Stromal cell of bone marrow (primary cell): ENCODE results near the gene CACNA2D1.

Experiments used
- DNase-seq: peaks from one replicate; pipeline ENCODE4 v3.0.0-alpha.2; 2012; ENCODE audit warnings: low read depth

The CACNA2D1 gene

DNA sequence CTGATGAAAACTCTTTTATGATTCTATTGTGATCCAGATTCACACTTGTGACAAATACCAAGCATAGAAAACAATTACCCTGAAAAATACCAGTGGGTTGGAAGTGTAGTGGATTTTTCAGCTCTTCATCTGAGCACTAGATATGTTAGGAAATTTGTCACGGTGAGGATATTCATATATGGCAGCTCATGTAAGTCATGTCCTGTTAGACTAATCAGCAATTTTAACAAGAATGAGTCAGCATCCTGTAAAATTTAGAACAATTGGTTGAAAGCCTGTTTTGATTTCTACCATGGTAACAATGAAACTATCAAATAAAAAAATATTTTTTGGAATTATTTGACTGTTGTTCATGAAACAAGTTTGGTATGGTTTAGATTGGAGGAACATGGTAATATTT is 334.3 kb downstream of the CACNA2D1 start:
- DNase-seq: peak; percentile 33

DNA sequence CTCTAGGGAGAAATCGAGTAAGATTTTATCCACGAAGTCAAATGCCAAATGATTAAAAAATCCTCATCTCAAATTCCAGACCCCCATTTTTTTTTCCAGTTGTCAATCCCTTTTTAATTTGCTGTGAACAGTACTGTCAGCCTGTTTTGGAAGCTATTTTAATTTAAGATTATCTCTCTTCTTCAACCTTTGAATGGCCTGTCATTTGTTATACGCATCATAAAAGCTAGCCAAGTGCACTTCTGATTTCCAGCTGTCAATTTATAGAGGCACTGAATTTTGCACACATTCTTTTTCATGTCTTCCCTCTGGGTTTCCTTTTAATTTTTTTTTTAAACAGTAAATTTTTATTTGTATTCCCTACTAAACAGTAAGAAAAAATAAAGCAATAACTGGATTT is 337.4 kb downstream of the CACNA2D1 start:
- DNase-seq: no peak

DNA sequence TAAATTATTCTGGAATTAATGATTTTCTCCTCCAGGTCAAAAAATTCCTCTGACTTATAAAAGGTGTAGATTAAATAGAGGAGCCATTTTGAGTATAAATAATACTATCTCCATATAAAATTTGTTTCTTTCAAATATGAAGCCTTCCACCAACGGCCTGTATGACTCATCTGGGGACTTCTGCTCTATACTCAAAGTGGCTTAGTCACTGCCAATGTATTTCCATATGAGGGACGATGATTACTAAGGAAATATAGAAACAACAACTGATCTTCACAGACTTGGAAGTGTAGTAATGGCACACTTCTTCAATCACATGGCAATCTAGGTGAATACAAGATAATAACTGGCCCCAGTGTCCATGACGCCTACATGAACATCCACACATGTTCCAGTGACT is 338.1 kb downstream of the CACNA2D1 start:
- DNase-seq: peak; percentile 43

DNA sequence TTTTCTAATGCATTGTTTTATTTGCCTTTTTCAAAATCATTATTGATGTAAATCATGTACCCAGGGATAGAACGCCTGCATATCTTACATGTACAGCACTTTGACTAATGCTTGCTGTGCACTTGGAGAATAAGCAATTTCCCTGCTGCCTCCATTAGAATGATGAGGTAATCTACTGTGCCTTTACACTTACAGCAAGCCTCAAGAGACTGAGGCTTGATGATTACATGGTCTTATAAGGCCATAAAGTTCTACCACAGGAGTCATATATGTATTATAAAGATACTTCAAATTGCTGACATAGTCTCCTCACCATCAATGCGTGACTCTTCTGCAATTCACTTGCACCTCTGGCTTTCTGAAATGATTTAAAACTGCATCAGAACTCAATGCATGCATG is 345.2 kb downstream of the CACNA2D1 start:
- DNase-seq: no peak

DNA sequence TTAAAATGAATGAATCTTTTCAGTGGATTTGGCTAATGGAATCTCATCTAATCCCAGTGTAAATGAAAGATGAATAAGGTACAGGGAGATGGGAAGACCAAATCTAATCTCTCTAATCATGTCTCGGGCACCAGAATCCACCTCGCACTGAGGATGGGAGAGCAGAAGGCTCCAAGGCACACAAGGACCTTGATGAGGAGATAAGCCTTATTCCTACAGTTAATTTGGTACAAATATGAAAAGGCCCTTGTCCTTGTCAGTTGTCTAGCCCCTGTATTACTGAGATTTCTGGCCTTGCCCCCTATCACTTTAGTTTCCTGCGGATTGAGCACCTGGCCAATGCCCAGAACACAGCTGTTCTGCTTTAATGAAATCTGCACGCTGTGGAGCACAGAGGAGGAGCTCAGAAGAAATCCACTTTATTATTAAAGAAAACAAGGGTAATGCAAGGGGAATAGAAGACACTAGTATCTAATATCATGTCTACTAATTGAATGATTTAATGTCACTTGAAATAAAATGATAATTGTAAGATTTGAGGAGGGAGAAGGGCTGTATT is 352.4 kb downstream of the CACNA2D1 start:
- DNase-seq: no peak

DNA sequence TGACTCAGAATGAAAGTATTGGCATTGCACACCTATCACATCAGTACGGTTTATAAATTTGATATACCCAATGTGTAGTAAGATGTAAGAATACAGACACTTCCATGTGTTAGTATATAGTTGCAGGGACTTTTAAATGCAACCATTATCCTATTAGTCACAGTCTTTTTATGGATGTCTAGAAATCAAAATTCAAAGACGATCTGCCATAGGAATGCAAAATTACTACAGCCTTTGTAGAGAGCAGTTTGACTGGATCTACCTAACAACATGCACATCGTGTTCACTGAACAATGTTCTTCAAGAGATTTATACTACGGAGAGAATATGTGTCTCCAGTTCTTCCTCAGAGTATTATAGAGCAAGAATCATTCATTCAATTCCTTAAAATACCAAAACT is 356.5 kb downstream of the CACNA2D1 start:
- DNase-seq: no peak

DNA sequence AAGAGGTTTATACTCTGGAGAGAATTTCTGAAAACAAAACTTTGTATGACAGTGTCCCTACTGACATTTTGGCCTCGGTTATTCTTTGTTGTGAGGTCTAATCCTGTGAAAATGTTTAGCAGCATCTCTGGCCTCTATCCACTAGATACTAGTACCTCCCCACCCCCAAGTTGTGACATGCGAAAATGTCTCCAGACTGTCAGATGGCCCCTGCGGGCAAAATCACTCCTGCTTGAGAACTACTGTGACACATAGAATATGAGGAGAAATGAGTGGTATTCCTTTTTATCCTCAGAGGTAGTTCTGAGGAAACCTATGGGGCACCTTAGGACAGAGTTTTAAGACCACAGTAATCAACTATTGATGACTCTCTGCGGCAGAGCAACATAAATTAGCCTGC is 358.5 kb downstream of the CACNA2D1 start:
- DNase-seq: no peak

DNA sequence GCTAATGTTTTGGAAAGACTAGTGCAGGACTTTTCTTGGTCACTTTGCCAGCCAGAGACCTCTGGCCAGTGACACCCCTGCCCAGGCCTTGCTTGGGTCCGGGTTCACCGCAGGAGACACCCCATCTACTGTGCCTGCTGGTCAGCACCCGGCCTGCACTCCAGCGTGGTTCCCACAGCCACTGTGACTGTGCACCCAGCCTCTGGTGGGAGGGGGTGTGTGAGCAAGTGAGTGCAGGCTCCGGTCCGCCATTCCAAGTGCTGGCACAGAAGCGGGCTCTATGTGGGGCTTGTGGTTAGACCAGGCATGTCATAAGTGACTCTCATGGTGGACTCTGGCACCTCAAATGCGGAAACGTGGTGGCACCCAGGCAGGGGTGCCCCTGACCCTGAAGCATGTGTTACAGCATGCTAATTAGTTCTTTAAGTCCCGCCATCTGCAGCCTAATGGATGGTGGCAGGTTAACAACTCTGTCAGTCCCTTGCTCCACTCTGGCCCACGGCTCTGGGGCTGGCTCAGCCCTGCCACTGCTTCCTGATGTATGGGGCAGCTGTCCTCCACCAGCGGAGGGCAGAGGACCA is 361.8 kb downstream of the CACNA2D1 start:
- no peak for DNase-seq

DNA sequence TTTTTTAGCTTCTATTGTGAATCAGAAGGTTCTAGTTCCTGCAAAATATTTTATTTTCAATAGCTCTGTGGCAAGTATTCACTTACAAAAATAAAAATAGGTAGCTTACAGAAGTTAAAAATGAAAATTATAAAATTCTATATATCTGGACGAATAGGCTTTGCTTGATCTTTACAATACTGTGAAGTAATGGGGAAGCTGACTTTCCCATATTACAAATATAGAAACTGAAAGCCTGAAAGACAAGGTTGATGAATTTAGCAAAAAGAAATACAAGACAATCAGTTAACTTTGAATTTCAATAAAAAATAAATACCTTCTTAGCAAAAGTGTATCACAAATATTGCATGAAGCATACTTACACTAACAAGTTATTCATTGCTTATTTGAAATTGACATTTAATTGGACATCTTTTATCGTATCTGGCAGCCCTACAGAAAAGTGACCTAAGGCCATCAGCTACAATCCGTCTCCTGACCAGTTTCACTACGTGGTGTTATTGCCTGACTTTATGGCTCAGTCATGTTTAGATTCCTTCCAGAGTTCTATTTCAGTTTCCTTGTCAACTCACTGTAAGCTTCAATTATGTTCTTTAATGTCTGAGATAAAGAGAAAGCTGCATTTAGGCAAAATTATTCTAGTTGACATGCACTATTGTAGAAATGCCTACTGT is 363.2 kb downstream of the CACNA2D1 start:
- no peak for DNase-seq

DNA sequence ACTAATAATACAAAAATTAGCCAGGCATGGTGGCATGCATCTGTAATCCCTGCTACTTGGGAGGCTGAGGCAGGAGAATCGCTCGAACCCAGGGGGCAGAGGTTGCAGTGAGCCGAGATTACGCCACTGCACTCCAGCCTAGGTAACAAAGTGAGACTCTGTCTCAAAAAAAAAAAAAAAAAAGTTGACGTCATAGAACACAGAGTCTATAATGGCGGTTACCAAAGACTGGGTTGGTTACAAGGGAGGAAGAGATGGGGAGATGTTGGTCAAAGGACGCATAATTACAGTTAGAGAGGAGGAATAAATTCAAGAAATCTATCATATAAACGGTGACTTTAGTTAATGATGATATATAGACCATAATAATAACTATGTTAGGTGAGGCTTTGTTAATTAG is 364.1 kb downstream of the CACNA2D1 start:
- no peak for DNase-seq

DNA sequence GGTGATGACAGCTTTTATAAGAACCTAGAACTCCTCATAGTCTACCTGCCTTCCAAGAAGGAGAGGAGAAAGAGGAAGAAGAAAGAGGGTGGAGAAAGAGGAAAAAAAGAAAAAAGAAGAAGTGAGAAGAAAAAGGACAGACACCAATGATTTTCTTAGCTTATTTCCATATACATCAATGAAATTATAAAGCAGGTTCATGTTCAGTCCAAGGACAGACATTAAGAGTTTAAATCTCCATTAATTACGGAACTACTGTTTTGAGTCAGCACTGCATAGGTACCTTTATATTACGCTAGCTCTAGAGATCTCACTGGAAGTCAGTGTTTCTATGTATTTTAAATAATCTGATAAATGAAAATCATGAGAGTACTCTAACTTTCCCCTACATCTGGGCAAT is 364.8 kb downstream of the CACNA2D1 start:
- no peak for DNase-seq

DNA sequence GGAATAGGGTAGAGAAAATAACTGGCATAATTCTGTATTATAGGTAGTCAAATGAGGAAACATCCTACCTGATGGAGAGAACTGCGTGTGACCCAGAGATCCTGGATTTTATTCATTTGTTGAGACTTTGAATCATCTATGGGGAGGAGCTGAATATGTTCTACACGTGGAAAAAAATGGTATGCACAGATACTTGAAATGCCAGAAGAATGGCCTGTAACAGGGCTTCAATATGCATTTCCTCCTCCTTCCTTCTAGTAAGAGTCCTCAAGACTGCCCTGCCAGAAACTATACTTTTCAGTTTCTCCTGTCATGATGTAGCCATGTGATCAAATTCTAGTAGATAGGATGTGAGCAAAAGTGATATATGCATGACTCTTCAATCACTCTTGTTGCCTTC is 372.1 kb downstream of the CACNA2D1 start:
- DNase-seq: no peak

DNA sequence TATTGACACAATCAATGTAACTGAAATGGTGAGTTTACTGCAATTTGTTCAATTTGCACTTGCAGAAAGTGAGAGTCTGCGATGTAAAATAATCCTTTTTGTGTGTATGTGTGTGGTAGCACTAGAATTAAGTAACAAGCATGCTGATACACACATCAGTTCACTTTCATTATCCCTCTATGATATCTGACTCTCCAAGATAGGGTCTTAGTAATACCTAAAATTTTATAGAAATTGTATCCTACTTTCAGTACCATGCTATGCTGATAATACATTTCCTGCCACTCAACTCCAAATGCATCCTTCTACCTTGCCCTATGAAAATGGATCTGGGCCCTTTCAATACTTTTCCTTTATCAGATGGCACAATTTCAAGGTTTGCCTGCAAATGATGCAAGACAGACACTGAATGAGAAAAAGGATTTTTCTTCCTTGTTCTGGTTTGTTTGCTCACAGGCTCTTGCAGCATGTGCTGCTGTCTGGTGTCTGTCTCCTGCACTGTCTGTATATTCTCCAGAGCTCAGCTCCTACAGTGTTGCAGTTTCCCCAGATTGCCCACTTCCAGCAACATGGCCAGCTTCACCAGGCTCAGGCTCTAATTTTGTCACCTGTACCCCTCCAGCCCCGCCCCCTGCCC is 375.8 kb downstream of the CACNA2D1 start:
- DNase-seq: no peak

DNA sequence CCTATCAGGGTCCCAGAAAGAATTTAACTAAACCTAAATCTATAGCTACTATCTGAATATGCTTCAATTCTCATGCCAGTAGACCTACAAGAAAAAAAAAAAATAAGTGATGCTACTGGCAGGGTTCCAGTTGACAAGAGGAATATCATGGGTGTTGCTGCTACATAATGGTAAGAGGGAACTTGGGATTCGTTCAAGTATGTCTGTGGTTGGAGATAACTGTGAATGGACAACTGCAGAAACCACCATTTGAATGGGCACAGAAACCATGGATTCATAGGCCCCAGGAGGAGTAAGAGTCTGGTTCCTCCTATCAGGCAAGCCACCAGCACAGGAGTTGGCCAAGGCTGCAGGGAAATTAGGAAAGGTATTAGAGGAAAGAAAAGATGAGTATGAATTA is 386.1 kb downstream of the CACNA2D1 start:
- no peak for DNase-seq

DNA sequence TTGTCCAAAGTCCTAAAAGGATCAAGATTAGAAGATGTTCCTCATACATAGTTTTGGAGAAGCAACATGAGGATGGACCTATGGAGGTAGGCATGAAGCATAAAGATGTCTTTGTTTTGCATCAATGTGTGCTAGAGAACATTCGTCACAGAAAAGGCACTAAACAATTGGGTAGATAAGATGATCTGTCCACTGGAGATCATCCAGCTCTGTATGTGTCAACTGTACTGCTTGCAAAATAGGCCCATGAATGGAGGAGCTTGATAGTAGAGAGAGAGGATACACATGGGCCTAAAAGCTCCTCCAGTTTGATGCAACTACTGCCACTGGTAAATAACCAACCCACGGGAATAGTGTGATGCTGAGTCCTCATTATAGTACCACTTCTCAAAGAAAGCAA is 387.3 kb downstream of the CACNA2D1 start:
- DNase-seq: no peak

DNA sequence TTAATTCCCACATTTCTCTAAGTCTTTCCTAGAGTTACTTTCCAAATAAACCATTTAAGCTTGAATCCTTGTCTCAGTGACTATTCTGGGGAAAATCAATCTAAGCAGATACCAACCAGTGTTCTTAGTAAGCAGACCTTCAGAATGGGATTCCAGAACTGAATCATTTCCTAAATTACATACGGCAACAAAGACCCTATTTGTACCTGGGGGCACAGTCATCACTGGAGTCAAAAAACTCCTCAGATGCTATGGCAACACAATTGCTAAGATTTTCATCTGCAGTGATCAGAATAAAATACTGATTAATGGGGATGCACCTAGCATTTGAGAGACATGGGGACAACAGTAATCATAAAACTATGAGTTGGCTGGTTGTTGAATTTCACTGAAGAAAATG is 389.0 kb downstream of the CACNA2D1 start:
- no peak for DNase-seq

DNA sequence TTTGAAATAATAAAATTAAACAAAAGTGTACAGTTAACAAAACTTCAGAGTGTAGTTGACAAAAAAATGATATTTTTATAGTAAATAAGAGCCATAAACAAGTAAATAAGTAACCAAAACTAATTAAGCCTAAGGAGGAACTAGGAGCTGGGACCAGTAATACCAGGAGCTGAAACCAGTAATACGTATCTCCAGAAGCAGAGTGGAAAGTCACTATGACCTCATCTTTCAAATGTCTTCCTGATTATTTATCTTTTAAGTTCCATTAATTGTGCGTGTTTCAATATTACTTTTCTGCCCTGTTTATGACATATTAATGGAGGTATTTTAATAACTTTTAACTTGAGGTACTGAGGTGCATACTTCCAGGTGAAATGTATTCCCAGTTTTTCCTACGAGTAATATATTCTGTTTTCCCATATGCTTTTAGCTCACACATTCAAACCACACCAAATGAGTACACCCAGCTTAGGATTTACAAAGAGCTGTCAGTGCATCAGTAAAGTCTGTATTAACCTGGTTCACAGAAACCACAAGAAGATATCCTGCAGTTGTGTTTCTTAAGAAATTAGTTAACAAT is 390.0 kb downstream of the CACNA2D1 start:
- DNase-seq: no peak

DNA sequence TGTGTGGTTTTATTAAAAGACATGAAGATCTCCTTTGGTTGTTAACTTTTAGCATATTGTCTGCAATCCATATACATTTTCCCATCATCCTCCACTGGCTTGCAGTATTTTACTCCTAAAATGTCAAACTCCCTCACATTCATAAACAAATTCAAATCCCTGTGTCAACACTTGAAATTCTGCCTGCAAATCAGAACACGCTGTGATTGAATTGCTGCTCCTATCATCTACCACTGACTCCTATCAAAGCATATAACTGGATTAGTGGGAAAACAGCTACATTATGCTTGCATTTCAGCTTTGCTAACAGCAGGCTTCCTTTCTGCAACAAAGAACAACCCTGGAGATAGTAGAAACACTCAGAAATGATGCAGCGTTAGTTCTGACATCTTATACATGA is 392.0 kb downstream of the CACNA2D1 start:
- no peak for DNase-seq

DNA sequence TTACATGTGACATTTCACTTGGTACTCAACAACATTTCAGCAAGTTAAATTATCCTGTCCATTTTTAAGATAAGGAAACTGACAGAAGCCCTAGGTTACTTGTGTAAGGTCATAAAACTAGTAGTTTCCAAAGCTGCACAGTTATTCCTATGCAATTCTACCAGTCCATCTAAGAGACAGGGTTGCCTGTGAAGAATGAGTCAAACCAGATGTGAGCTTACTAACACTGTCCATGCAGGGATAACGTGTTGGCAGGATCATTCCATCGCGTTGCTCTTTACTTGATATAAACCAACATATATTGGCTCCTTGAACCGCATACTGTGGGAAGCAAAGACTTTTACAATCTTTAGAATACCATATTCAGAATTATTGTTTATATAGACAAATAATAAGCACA is 392.8 kb downstream of the CACNA2D1 start:
- no peak for DNase-seq

DNA sequence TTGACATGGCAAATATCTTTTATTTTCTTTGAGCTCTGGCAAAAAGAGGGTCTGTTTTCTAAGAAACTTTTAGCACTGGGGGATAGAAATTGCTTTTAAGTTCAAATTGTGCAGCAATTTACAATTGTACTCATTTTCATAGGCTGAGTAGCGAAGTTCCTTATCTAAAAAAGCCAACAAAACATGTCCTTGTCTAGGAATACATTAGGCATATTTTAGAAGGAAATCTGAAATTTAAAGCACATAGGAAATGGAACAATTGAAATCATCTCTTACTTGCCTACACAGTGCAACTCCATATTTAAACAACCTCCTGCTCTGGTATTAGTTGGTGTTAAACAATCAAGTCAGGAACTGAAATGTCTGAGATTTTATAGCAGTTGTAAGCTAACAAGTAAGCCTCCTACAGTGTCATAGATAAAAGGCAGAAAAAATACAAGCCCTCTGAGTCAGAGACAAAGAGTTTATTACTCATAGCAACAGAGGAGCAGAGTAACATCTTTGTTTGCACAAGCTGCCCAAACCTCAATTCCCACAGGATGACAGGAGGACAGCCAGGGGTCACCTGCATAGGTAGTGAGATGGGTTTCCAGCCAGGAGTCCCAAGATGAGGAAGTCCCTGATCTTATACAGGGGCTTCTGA is 393.6 kb downstream of the CACNA2D1 start:
- DNase-seq: peak; percentile 77

DNA sequence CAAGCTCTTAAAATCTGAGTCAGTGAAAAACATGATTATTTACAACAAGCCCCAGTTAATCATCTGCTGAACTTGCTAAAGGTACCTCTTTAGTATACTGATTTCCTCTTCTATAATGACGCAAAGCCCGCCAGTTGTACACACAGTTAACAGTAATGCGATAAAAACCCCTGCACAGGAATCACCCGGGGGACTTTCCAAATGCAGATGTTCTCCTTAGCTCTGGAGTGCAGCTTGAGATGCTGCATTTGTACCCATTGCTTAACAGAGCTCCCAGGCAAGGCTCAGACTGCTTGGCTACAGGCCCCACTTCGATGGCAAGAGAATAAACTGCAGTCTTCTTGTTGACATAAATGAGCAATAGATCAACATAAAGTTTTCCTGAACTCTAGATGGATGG is 394.1 kb downstream of the CACNA2D1 start:
- no peak for DNase-seq

DNA sequence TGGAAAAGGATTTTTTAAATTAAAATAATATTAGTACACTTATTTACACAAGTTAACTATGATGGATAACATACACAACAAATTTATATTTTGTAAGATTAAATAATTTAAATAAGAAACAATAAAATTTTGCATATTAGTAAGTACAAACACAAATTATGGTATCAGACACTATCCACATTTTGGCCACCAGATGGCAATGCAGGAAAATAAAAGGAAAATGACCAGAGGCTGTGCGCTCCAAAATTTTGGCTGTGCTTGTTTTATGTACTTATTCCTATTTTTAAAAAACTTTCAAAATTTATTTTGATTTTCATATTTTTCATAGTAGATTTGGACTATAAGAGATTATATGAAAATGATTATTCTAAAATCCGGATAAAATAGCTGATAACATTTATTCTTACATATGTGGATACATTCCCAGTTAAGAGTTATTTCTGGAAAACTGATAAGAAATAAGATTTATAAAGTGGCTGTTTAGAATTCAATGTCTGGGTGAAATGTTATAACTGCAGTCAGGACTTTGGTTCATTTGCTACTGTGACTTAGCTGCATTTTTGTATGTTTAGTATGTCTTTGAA is 399.0 kb downstream of the CACNA2D1 start:
- DNase-seq: no peak
